GM23248 (cell line): ENCODE data around the gene TSPAN13.

Experiments
- EZH2 ChIP-seq: fragments of 200-600 bp; sonication (generic); IDR thresholded peaks from 2 replicates; pipeline ENCODE4 v1.6.1; 2018; ENCODE audit warnings: antibody characterized with exemption, mild to moderate bottlenecking; ENCODE audit not compliant: insufficient read depth, poor library complexity, severe bottlenecking
- EZH2phosphoT487 ChIP-seq: fragments of 200-600 bp; sonication (generic); IDR thresholded peaks from 2 replicates; pipeline ENCODE4 v1.6.1; 2018; ENCODE audit warnings: antibody characterized with exemption, moderate library complexity, mild to moderate bottlenecking, low read depth; ENCODE audit not compliant: insufficient read depth

DNA sequence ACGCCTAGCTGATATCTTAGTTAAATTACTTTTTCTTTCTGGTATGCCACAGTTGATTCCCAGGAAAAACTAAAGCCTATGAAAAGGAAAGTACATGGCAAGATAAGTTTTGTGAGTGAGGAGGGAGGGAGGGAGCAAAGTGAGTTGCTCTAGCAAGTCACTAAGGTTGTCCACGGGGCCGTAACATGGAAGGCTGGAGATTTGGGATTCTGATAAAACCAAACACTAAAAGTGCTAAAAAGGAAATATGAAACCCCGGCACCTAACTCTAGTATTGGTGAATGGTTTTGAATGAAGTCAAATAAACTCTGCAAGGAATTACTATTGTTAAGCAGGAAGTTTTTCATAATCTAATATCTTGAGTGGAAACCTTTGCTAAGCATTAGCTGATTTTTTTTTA is 49.6 kb downstream of the TSPAN13 start:
- TF ChIP-seq EZH2 = no peak
- no peak for TF ChIP-seq EZH2phosphoT487
